ENCODE data around the gene EGR4. TPM values are rescaled to one million over a fixed set of nuclear protein-coding genes. Genes with fewer than 3 reads are reported as not detected.

EGR4 gene
- polyA plus RNA-seq, 3 donors, result 0.12 to 0.15 TPM; not detected in 1

- WGBS (ENCODE audit: insufficient coverage), result 10% methylated on average over 38 of the region's 38 CpGs
- no peaks in the 10 kb centered on the region for H4K20me1 ChIP-seq (ENCODE audit: insufficient read depth, low read length)
- peak overlapping the region in 1 of 3 experiments; percentile 51 for H3K4me3 ChIP-seq (replicated peaks in 1 of 3; ENCODE audit: low read depth in 2 of 3, low read length in 3 of 3)
- no peak overlapping the region for H3K27ac ChIP-seq (ENCODE audit: low read depth in 1 of 2, low read length in 2 of 2)
- peak overlapping the region; percentile 67 for H3K4me2 ChIP-seq (replicated peaks; ENCODE audit: extremely low read depth, low read length, poor library complexity, severe bottlenecking)
- no peak for TF ChIP-seq CTCF (IDR thresholded peaks at IDR 0.05)
- H3K4me3 Mint-ChIP-seq, result peak overlapping the region; percentile 24 to 87
- no peak overlapping the region for H2AFZ ChIP-seq (ENCODE audit: insufficient read depth, low read depth, low read length, poor library complexity, severe bottlenecking)
- peaks cover 17 to 32% of the 10 kb centered on the region in 2 donors for H3K4me1 ChIP-seq (ENCODE audit: control insufficient read depth in 1 of 2, insufficient read depth in 2 of 2, low read length in 2 of 2)
- peaks cover 0 to 26% (median 16%) of the 10 kb centered on the region in 7 donors for H3K9me3 Mint-ChIP-seq
- peaks cover 0 to 24% of the 10 kb centered on the region in 2 donors for H3K9me3 ChIP-seq (replicated peaks in 1 of 2; ENCODE audit: control insufficient read depth in 1 of 2, insufficient read depth in 1 of 2, low read length in 2 of 2)
- no peak overlapping the region for H3K27ac Mint-ChIP-seq
- intact Hi-C loops (cut with micrococcal nuclease), result no loop called here
- H3K9ac ChIP-seq (ENCODE audit: insufficient read depth, low read length, poor library complexity, severe bottlenecking), result no peak overlapping the region
- H3K4me1 Mint-ChIP-seq, result peaks cover 17% of the 10 kb centered on the region
- H3K36me3 ChIP-seq (replicated peaks in 1 of 2; ENCODE audit: control insufficient read depth in 1 of 2, insufficient read depth in 2 of 2, low read length in 2 of 2), result no peaks in the 10 kb centered on the region
- peaks cover 68 to 86% of the 10 kb centered on the region in 2 donors for H3K27me3 ChIP-seq (ENCODE audit: control insufficient read depth in 2 of 2, insufficient read depth in 2 of 2, low read length in 2 of 2)
- no peak for DNase-seq
- no peaks in the 10 kb centered on the region for H3K36me3 Mint-ChIP-seq
- no peaks in the 10 kb centered on the region for H3K79me2 ChIP-seq (ENCODE audit: insufficient read depth, low read length)
- peaks cover 74 to 84% (median 82%) of the 10 kb centered on the region in 3 donors for H3K27me3 Mint-ChIP-seq (ENCODE audit: low read depth in 3 of 3)
Measured at GRCh38 chr2:73292316-73292905, 937 bp downstream of the EGR4 start.

- H2AFZ ChIP-seq (ENCODE audit: insufficient read depth, low read depth, low read length, poor library complexity, severe bottlenecking), result no peak overlapping the region
- peaks cover 21 to 36% of the 10 kb centered on the region in 2 donors for H3K4me1 ChIP-seq (ENCODE audit: control insufficient read depth in 1 of 2, insufficient read depth in 2 of 2, low read length in 2 of 2)
- Mint-ChIP-seq H3K4me3 (peak overlapping the region; percentile 9 to 87), H3K36me3 (no peaks in the 10 kb centered on the region), H3K27ac (no peak overlapping the region), H3K4me1 (peaks cover 21% of the 10 kb centered on the region), H3K9me3 (peaks cover 0 to 26% (median 16%) of the 10 kb centered on the region in 7 donors), H3K27me3 (ENCODE audit: low read depth in 3 of 3) (peaks cover 66 to 77% (median 76%) of the 10 kb centered on the region in 3 donors)
- H3K4me3 ChIP-seq (replicated peaks in 1 of 3; ENCODE audit: low read depth in 2 of 3, low read length in 3 of 3), result peak overlapping the region in 1 of 3 experiments; percentile 51
- TF ChIP-seq CTCF (IDR thresholded peaks at IDR 0.05), result no peak
- H3K27ac ChIP-seq (ENCODE audit: low read depth in 1 of 2, low read length in 2 of 2), result no peak overlapping the region
- DNase-seq, result peak in 2 of 3 donors; percentile 5 to 50
- 2% methylated on average over 70 of the region's 82 CpGs for WGBS (ENCODE audit: insufficient coverage)
- peak overlapping the region; percentile 67 for H3K4me2 ChIP-seq (replicated peaks; ENCODE audit: extremely low read depth, low read length, poor library complexity, severe bottlenecking)
- intact Hi-C loops (cut with micrococcal nuclease), result no loop called here
- no peaks in the 10 kb centered on the region for H4K20me1 ChIP-seq (ENCODE audit: insufficient read depth, low read length)
- H3K9ac ChIP-seq (ENCODE audit: insufficient read depth, low read length, poor library complexity, severe bottlenecking), result no peak overlapping the region
- H3K27me3 ChIP-seq (ENCODE audit: control insufficient read depth in 2 of 2, insufficient read depth in 2 of 2, low read length in 2 of 2), result peaks cover 62 to 79% of the 10 kb centered on the region in 2 donors
- H3K36me3 ChIP-seq (replicated peaks in 1 of 2; ENCODE audit: control insufficient read depth in 1 of 2, insufficient read depth in 2 of 2, low read length in 2 of 2), result no peaks in the 10 kb centered on the region
- H3K9me3 ChIP-seq (replicated peaks in 1 of 2; ENCODE audit: control insufficient read depth in 1 of 2, insufficient read depth in 1 of 2, low read length in 2 of 2), result peaks cover 0 to 24% of the 10 kb centered on the region in 2 donors
- no peaks in the 10 kb centered on the region for H3K79me2 ChIP-seq (ENCODE audit: insufficient read depth, low read length)
Measured at GRCh38 chr2:73291461-73292315, 1.7 kb downstream of the EGR4 start.
